ENCODE results near the gene SPATA16. TPM values are rescaled to one million over a fixed set of nuclear protein-coding genes. Genes with fewer than 3 reads are reported as not detected.

Gene SPATA16
- total and polyA plus RNA-seq, 11 donors: not detected

GRCh38 chr3:172847292-172847691 is 293.7 kb downstream of the SPATA16 start:
- intact Hi-C loops (cut with DNase I): no loop called here
- no peak for TF ChIP-seq POLR2A (IDR thresholded peaks at IDR 0.05)
- TF ChIP-seq CTCF (IDR thresholded peaks at IDR 0.05): no peak
- no peaks in the 10 kb centered on the region for H3K27me3 ChIP-seq

GRCh38 chr3:172846706-172847105 is 294.3 kb downstream of the SPATA16 start:
- intact Hi-C loops (cut with DNase I): no loop called here
- Histone ChIP-seq H3K27ac (no peak overlapping the region), H3K9me3 (no peaks in the 10 kb centered on the region), H3K27me3 (no peaks in the 10 kb centered on the region), H3K36me3 (no peaks in the 10 kb centered on the region), H3K4me1 (peaks cover 0 to 3% (median 0%) of the 10 kb centered on the region in 12 donors), H3K4me3 (no peak overlapping the region)
- ATAC-seq (no peak), DNase-seq (no peak)
- 68 to 83% (median 74%) methylated on average over 2 of the region's 2 CpGs for WGBS, 4 donors
- TF ChIP-seq CTCF (IDR thresholded peaks at IDR 0.05) (no peak), POLR2A (IDR thresholded peaks at IDR 0.05) (no peak)

More at GRCh38 chr3:172847292-172847691, 293.7 kb downstream of the SPATA16 start:
- H3K27ac ChIP-seq: no peak overlapping the region
- ATAC-seq (no peak), DNase-seq (no peak)
- H3K4me1 ChIP-seq: peaks cover 0 to 3% (median 0%) of the 10 kb centered on the region in 12 donors
- no peaks in the 10 kb centered on the region for H3K36me3 ChIP-seq
- H3K9me3 ChIP-seq: no peaks in the 10 kb centered on the region
- no peak overlapping the region for H3K4me3 ChIP-seq

- DNase-seq: no peak
- H3K9me3 ChIP-seq: no peaks in the 10 kb centered on the region
- no peaks in the 10 kb centered on the region for H3K27me3 ChIP-seq
- intact Hi-C loops (cut with DNase I): no loop called here
- peaks cover 0 to 3% (median 0%) of the 10 kb centered on the region in 12 donors for H3K4me1 ChIP-seq
- WGBS, 4 donors: 59 to 71% (median 67%) methylated on average over 4 of the region's 4 CpGs
- ATAC-seq: no peak
- no peaks in the 10 kb centered on the region for H3K36me3 ChIP-seq
- H3K4me3 ChIP-seq: no peak overlapping the region
- TF ChIP-seq POLR2A (IDR thresholded peaks at IDR 0.05): no peak
- no peak for TF ChIP-seq CTCF (IDR thresholded peaks at IDR 0.05)
- H3K27ac ChIP-seq: no peak overlapping the region
Measured at GRCh38 chr3:172846103-172846561, 294.9 kb downstream of the SPATA16 start.

- TF ChIP-seq POLR2A (IDR thresholded peaks at IDR 0.05) (no peak), CTCF (IDR thresholded peaks at IDR 0.05) (no peak)
- intact Hi-C loops (cut with DNase I): no loop called here
- peak in 2 of 4 donors; percentile 20 to 38 for ATAC-seq
Measured at GRCh38 chr3:172844428-172844827, 296.6 kb downstream of the SPATA16 start.

More at GRCh38 chr3:172844428-172844827, 296.6 kb downstream of the SPATA16 start:
- H3K4me1 ChIP-seq: peaks cover 0 to 4% (median 0%) of the 10 kb centered on the region in 12 donors
- WGBS, 4 donors: 28 to 39% (median 33%) methylated on average over 4 of the region's 4 CpGs
- H3K36me3 ChIP-seq: no peaks in the 10 kb centered on the region
- no peak overlapping the region for H3K4me3 ChIP-seq
- no peaks in the 10 kb centered on the region for H3K9me3 ChIP-seq
- DNase-seq: no peak
- H3K27me3 ChIP-seq: no peaks in the 10 kb centered on the region
- no peak overlapping the region for H3K27ac ChIP-seq
